Measurements from ENCODE around the gene ADCY5.

The ADCY5 gene

DNA sequence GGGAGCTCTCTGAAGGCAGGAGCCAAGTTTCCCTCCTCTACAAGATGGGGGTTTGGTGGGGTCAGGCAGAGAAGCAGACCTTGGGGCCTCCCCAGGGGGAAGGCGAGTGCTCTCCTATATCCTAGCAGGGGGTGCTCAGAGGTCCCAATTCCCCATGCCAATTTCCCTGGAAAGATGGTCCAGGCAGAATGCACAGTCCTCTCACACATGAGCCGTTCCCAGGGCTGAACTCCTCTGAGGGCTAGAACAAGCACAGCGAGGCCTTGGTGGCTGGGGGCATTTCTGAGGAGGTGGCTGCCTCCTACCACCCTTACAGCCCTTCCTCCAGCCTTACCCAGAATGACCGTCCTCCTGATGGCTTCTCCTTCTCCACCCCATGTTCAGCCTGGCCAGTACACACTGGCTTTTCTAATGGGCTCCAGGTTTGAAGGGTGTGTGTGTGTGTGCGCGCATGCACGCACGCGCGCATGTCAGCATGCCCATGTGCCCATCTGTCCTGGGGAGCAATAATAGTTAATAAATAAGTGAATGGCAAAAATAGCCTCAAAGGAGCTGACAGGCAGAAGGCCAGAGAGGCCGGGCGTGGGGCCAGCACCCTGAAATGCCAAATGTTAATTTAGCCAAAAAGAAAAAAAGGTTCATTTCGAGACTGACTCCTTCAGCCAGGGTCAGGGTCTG, 24.4 kb downstream of the ADCY5 start:
- Histone ChIP-seq H3K27ac (ENCODE audit: low read length) (no peak overlapping the region), H3K4me3 (ENCODE audit: low read depth in 1 of 2, low read length in 2 of 2) (no peak overlapping the region), H3K9me3 (ENCODE audit: insufficient read depth, low read length, severe bottlenecking) (no peaks in the 10 kb centered on the region), H3K36me3 (ENCODE audit: insufficient read depth, low read length) (no peaks in the 10 kb centered on the region), H3K27me3 (ENCODE audit: insufficient read depth, low read length, poor library complexity) (peaks cover 16% of the 10 kb centered on the region), H4K20me1 (ENCODE audit: insufficient read depth, low read length) (no peaks in the 10 kb centered on the region; the same call in 1 of the 2 replicates), H3K4me2 (ENCODE audit: insufficient read depth, low read length) (no peak overlapping the region), H2AFZ (ENCODE audit: low read depth, low read length) (no peak overlapping the region), H3K4me1 (ENCODE audit: insufficient read depth, low read length) (no peaks in the 10 kb centered on the region), H3K79me2 (ENCODE audit: insufficient read depth, low read length) (no peaks in the 10 kb centered on the region), H3K9ac (ENCODE audit: low read depth, low read length) (no peak overlapping the region)
- no peak for DNase-seq
- TF ChIP-seq EZH2 (IDR thresholded peaks at IDR 0.05; ENCODE audit: borderline replicate concordance, low read depth, low read length, severe bottlenecking): no peak
- TF ChIP-seq, protein P1, sequence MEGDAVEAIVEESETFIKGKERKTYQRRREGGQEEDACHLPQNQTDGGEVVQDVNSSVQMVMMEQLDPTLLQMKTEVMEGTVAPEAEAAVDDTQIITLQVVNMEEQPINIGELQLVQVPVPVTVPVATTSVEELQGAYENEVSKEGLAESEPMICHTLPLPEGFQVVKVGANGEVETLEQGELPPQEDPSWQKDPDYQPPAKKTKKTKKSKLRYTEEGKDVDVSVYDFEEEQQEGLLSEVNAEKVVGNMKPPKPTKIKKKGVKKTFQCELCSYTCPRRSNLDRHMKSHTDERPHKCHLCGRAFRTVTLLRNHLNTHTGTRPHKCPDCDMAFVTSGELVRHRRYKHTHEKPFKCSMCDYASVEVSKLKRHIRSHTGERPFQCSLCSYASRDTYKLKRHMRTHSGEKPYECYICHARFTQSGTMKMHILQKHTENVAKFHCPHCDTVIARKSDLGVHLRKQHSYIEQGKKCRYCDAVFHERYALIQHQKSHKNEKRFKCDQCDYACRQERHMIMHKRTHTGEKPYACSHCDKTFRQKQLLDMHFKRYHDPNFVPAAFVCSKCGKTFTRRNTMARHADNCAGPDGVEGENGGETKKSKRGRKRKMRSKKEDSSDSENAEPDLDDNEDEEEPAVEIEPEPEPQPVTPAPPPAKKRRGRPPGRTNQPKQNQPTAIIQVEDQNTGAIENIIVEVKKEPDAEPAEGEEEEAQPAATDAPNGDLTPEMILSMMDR (IDR thresholded peaks at IDR 0.05; ENCODE audit: borderline replicate concordance, extremely low read depth, low read length, poor library complexity, severe bottlenecking): no peak
- no peak for ATAC-seq (ENCODE audit: insufficient read depth, low read depth)

DNA sequence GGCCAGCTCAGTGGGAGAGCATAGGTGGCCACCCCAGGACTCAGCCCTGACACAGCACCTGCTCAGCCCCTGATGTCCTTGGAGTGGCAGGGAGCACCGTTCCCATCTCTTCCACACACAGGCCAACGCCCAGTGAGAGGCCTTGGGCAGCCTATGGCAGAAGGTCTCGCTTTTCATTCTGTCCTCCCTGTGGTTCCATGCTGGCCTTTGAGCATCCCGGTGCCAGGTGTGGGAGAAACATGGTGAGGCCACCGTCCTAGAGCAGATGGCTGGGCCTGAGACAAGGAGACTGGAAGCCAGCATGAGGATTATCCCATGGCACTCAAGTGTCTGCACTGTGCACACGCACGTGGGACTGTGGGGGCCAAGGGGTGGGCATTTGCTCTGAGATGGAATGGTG, 25.1 kb downstream of the ADCY5 start:
- Histone ChIP-seq H3K9me3 (ENCODE audit: insufficient read depth, low read length, severe bottlenecking) (no peaks in the 10 kb centered on the region), H3K36me3 (ENCODE audit: insufficient read depth, low read length) (no peaks in the 10 kb centered on the region), H2AFZ (ENCODE audit: low read depth, low read length) (no peak overlapping the region), H4K20me1 (ENCODE audit: insufficient read depth, low read length) (peaks cover 2% of the 10 kb centered on the region; the same call in 1 of the 2 replicates), H3K27me3 (ENCODE audit: insufficient read depth, low read length, poor library complexity) (peaks cover 18% of the 10 kb centered on the region), H3K9ac (ENCODE audit: low read depth, low read length) (no peak overlapping the region), H3K4me2 (ENCODE audit: insufficient read depth, low read length) (no peak overlapping the region), H3K4me3 (ENCODE audit: low read depth in 1 of 2, low read length in 2 of 2) (no peak overlapping the region), H3K79me2 (ENCODE audit: insufficient read depth, low read length) (no peaks in the 10 kb centered on the region), H3K4me1 (ENCODE audit: insufficient read depth, low read length) (no peaks in the 10 kb centered on the region), H3K27ac (ENCODE audit: low read length) (no peak overlapping the region)
- TF ChIP-seq, protein P1 (IDR thresholded peaks at IDR 0.05; ENCODE audit: borderline replicate concordance, extremely low read depth, low read length, poor library complexity, severe bottlenecking): no peak
- no peak for TF ChIP-seq EZH2 (IDR thresholded peaks at IDR 0.05; ENCODE audit: borderline replicate concordance, low read depth, low read length, severe bottlenecking)
- ATAC-seq (ENCODE audit: insufficient read depth, low read depth): no peak
- no peak for DNase-seq

DNA sequence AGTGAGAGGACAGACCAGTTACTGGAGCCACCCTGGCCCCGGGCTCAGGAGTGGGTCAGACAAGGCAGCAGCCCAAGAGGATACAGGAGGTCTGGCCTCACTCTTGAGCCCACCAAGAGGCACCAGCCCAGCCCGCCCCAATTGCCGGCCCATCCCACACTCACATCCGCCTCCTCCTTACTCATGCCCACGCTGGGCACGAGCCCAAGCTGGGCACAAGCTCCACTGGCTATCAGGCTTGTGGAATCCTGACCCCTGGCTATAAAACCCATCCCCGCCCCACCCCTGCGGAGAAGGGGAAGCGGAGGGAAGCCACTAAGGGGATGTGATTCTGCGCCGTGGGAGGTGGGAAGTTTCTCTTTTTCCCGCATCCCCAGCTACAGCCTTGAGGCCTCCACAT, 25.9 kb downstream of the ADCY5 start:
- Histone ChIP-seq H3K4me1 (ENCODE audit: insufficient read depth, low read length) (no peaks in the 10 kb centered on the region), H3K27me3 (ENCODE audit: insufficient read depth, low read length, poor library complexity) (peaks cover 18% of the 10 kb centered on the region), H4K20me1 (ENCODE audit: insufficient read depth, low read length) (peaks cover 2% of the 10 kb centered on the region; the same call in 1 of the 2 replicates), H3K4me3 (ENCODE audit: low read depth in 1 of 2, low read length in 2 of 2) (no peak overlapping the region), H3K9me3 (ENCODE audit: insufficient read depth, low read length, severe bottlenecking) (no peaks in the 10 kb centered on the region), H3K9ac (ENCODE audit: low read depth, low read length) (no peak overlapping the region), H3K36me3 (ENCODE audit: insufficient read depth, low read length) (no peaks in the 10 kb centered on the region), H2AFZ (ENCODE audit: low read depth, low read length) (no peak overlapping the region), H3K79me2 (ENCODE audit: insufficient read depth, low read length) (no peaks in the 10 kb centered on the region), H3K27ac (ENCODE audit: low read length) (no peak overlapping the region), H3K4me2 (ENCODE audit: insufficient read depth, low read length) (no peak overlapping the region)
- TF ChIP-seq, protein P1 (IDR thresholded peaks at IDR 0.05; ENCODE audit: borderline replicate concordance, extremely low read depth, low read length, poor library complexity, severe bottlenecking): no peak
- TF ChIP-seq EZH2 (IDR thresholded peaks at IDR 0.05; ENCODE audit: borderline replicate concordance, low read depth, low read length, severe bottlenecking): no peak
- ATAC-seq (ENCODE audit: insufficient read depth, low read depth) (no peak), DNase-seq (no peak)
